CD4-positive, alpha-beta T cell treated with Interferon gamma for 1 hour (primary cell): ENCODE results near the gene RABGGTB.
"Not testable (repeated sequence)": the region's sequence is repeated elsewhere in the genome, so short reads cannot be mapped to it uniquely, and the experiment has no call there.

Experiments used
- DNase-seq: peaks from one replicate; pipeline ENCODE4 v3.0.0-alpha.2; 2020

RABGGTB gene

GRCh38 chr1:75785983-75786853 is at the start of gene RABGGTB:
TSS of gene RABGGTB (plus strand) at chr1:75786256. CDS start at chr1:75786272, 16 bp downstream.
- peak; percentile 94 for DNase-seq

- no peak for DNase-seq
Measured at GRCh38 chr1:75742047-75742625, 43.9 kb upstream of the RABGGTB start.

- DNase-seq, result peak; percentile 21
Measured at GRCh38 chr1:75745276-75745675, 40.8 kb upstream of the RABGGTB start.

GRCh38 chr1:75757210-75757609 is 28.8 kb upstream of the RABGGTB start:
- not testable (repeated sequence) for DNase-seq

- DNase-seq, result not testable (repeated sequence)
Measured at GRCh38 chr1:75758543-75758942, 27.5 kb upstream of the RABGGTB start.

GRCh38 chr1:75764057-75764655 is 21.9 kb upstream of the RABGGTB start:
- no peak for DNase-seq

GRCh38 chr1:75765697-75766355 is 20.2 kb upstream of the RABGGTB start:
- DNase-seq, result no peak

- no peak for DNase-seq
Measured at GRCh38 chr1:75768016-75768415, 18.0 kb upstream of the RABGGTB start.

GRCh38 chr1:75770761-75771160 is 15.3 kb upstream of the RABGGTB start:
- no peak for DNase-seq

GRCh38 chr1:75771978-75772377 is 14.1 kb upstream of the RABGGTB start:
- no peak for DNase-seq

- not testable (repeated sequence) for DNase-seq
Measured at GRCh38 chr1:75777812-75778211, 8.2 kb upstream of the RABGGTB start.

- DNase-seq, result not testable (repeated sequence)
Measured at GRCh38 chr1:75778694-75779093, 7.4 kb upstream of the RABGGTB start.

- DNase-seq, result not testable (repeated sequence)
Measured at GRCh38 chr1:75780183-75780582, 5.9 kb upstream of the RABGGTB start.

- not testable (repeated sequence) for DNase-seq
Measured at GRCh38 chr1:75783920-75784319, 2.1 kb upstream of the RABGGTB start.

- no peak for DNase-seq
Measured at GRCh38 chr1:75785320-75785982, 605 bp upstream of the RABGGTB start.

GRCh38 chr1:75786901-75787493 is 941 bp downstream of the RABGGTB start:
- no peak for DNase-seq

- no peak for DNase-seq
Measured at GRCh38 chr1:75787524-75787923, 1.5 kb downstream of the RABGGTB start.

GRCh38 chr1:75789988-75790387 is 3.9 kb downstream of the RABGGTB start:
- no peak for DNase-seq

GRCh38 chr1:75791022-75791421 is 5.0 kb downstream of the RABGGTB start:
- DNase-seq, result no peak

GRCh38 chr1:75792091-75792490 is 6.0 kb downstream of the RABGGTB start:
- DNase-seq, result no peak

GRCh38 chr1:75794382-75794781 is 8.3 kb downstream of the RABGGTB start:
- DNase-seq, result no peak

GRCh38 chr1:75795703-75796193 is 9.7 kb downstream of the RABGGTB start:
- no peak for DNase-seq
